Adrenal gland (tissue), 19 donors: Measurements from ENCODE around the gene ASTL. TPM values are rescaled to one million over a fixed set of nuclear protein-coding genes. Genes with fewer than 3 reads are reported as not detected.
A peak's percentile ranks its signal among the peaks of the same experiment; 100 is the strongest.

Experiments used
- DNase-seq, 7 donors: peaks; one replicate each; pipeline ENCODE4 v3.0.0-alpha.2; 2019 to 2020
- H3K27ac ChIP-seq, 5 donors: fragments of 200-600 bp; sonication (generic) in 4 of 5; 1 replicate in 3 of 5; 2 replicates in 2 of 5; pipeline versions ENCODE4 v1.5.1 to v1.8.0; 2016 to 2020; ENCODE audit warnings: mild to moderate bottlenecking in 1 of 5
- H3K27me3 ChIP-seq: fragments of 200-600 bp; 2 replicates; pipeline ENCODE4 v1.8.0; 2021
- H3K36me3 ChIP-seq, 2 donors: fragments of 200-600 bp; replicated peaks in 1 of 2; 1 replicate in 1 of 2; 2 replicates in 1 of 2; pipeline versions ENCODE4 v1.5.1 to v1.8.0; 2018 to 2022
- H3K4me1 ChIP-seq, 2 donors: fragments of 200-600 bp; replicated peaks in 1 of 2; 1 replicate in 1 of 2; 2 replicates in 1 of 2; pipeline versions ENCODE4 v1.5.1 to v1.8.0; 2018 to 2021
- H3K4me3 ChIP-seq, 4 donors: fragments of 200-600 bp; sonication (generic) in 3 of 4; one replicate each; pipeline ENCODE4 v1.5.1; 2016 to 2018
- H3K9me3 ChIP-seq, 3 donors: fragments of 200-600 bp; sonication (generic) in 1 of 3; replicated peaks in 1 of 3; 1 replicate in 2 of 3; 2 replicates in 1 of 3; pipeline versions ENCODE4 v1.5.1 to v1.8.0; 2016 to 2021
- POLR2A ChIP-seq, 2 donors: fragments of 450-650 bp; IDR thresholded peaks; one replicate each; pipeline ENCODE4 v1.6.1; 2017; ENCODE audit warnings: antibody characterized with exemption in 2 of 2, mild to moderate bottlenecking in 2 of 2, moderate library complexity in 1 of 2
- WGBS, 4 donors: extraction: QIAGEN DNeasy Blood & Tissue Kit in 2 of 4; methylation state at CpG; one replicate each; pipeline versions ENCODE4 v1.1.5 to v1.1.7; 2013 to 2017; 5-methylcytosine and 5-hydroxymethylcytosine counted together
- intact Hi-C, 2 donors: fragments of 100-400 bp; cut with DNase I; formaldehyde crosslinking; loops; one replicate each; pipeline versions ENCODE4 v1.14.1 to v1.15.0; 2022 to 2023
- long read RNA-seq, 10 donors: library from polyadenylated mRNA in 3 of 10; unstranded in 2 of 10; stranded (forward) in 1 of 10; transcript quantifications; one replicate each; pipeline ENCODE4 v2.0.0 and lab custom pipeline, GENCODE V29; 2021 to 2026
- polyA plus RNA-seq, 3 donors: library from polyadenylated mRNA; stranded (reverse); fragments of 200-250 nt in 2 of 3; fragments of 350-450 nt in 1 of 3; fragmentation: Illumina TruSeq in 1 of 3; extraction: RNeasy Lipid Tissue Mini Kit (QIAGEN cat#74804) in 1 of 3; gene quantifications; one replicate each; pipeline ENCODE4 v1.2.3, GENCODE V29; 2013 to 2014
- total RNA-seq, 9 donors: library from RNA; depleted of rRNA in 4 of 9; stranded (reverse); fragments of >200 nt in 4 of 9; fragments of 120-200 nt in 1 of 9; fragmentation: NEBNext Ultra II Directional in 1 of 9; extraction: Animal tissue kit (Norgen Biotek cat#: 25700) in 1 of 9; gene quantifications; one replicate each; pipeline versions ENCODE4 v1.1.0 to v1.2.4, GENCODE V29; 2013 to 2023
- TF ChIP-seq, protein P1 (sequence below), 6 experiments: fragments of 450-650 bp in 4 of 6; fragments of 200-600 bp in 2 of 6; sonication (generic) in 1 of 6; IDR thresholded peaks; 1 replicate in 5 of 6; 2 replicates in 1 of 6; pipeline versions ENCODE4 v1.5.1 to v1.8.0; 2016 to 2021; ENCODE audit warnings: antibody characterized with exemption in 6 of 6, mild to moderate bottlenecking in 2 of 6, moderate library complexity in 1 of 6
- donor health status: healthy with polysubstance abuse.
- donor health status: Bipolar disorder and iron deficiency.
- donor health status: DM: yes; HTN: yes; CAD: no.
- donor health status: DM: no; HTN: no; CAD: no.
- donor health status: DM: no; HTN: no; CAD: no.
- donor health status: DM: yes; HTN: yes; CAD: no.

Gene ASTL
- not detected for total RNA-seq
- polyA plus RNA-seq, result not detected
- long read RNA-seq, donor 1, result 0 reads
- long read RNA-seq, donor 2, result 0 reads
- long read RNA-seq, donor 3, result 0 reads
- long read RNA-seq, donor 4, result 0 reads
- long read RNA-seq, donor 5, result 0 reads
- long read RNA-seq, donor 6, result 0 reads
- long read RNA-seq, donor 7, result 0 reads
- long read RNA-seq, donor 8, result 0 reads
- long read RNA-seq, donor 9, result 0 reads
- long read RNA-seq, donor 10, result 0 reads

GRCh38 chr2:96138179-96139145, at the start of gene ASTL:
TSS of gene ASTL (minus strand) at chr2:96138502. CDS start at chr2:96138436, 66 bp downstream.
- TF ChIP-seq, protein P1, sequence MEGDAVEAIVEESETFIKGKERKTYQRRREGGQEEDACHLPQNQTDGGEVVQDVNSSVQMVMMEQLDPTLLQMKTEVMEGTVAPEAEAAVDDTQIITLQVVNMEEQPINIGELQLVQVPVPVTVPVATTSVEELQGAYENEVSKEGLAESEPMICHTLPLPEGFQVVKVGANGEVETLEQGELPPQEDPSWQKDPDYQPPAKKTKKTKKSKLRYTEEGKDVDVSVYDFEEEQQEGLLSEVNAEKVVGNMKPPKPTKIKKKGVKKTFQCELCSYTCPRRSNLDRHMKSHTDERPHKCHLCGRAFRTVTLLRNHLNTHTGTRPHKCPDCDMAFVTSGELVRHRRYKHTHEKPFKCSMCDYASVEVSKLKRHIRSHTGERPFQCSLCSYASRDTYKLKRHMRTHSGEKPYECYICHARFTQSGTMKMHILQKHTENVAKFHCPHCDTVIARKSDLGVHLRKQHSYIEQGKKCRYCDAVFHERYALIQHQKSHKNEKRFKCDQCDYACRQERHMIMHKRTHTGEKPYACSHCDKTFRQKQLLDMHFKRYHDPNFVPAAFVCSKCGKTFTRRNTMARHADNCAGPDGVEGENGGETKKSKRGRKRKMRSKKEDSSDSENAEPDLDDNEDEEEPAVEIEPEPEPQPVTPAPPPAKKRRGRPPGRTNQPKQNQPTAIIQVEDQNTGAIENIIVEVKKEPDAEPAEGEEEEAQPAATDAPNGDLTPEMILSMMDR (IDR thresholded peaks at IDR 0.05), result peak; percentile 28 to 69 (median 54)
- no peak for TF ChIP-seq POLR2A (IDR thresholded peaks at IDR 0.05)
- no peaks in the 10 kb centered on the region for H3K9me3 ChIP-seq
- no peaks in the 10 kb centered on the region for H3K4me1 ChIP-seq
- peak in 6 of 7 donors; percentile 44 to 66 (median 53) for DNase-seq
- WGBS, 4 donors, result 19 to 25% (median 21%) methylated on average over 11 to 17 of the region's 17 CpGs
- no peaks in the 10 kb centered on the region for H3K27me3 ChIP-seq
- intact Hi-C loops, result loop anchor here (5.0 to 10.0 kb wide), 2 partner anchors 39 to 376 kb away; no protein-coding TSS in a partner anchor
- no peak within 1 kb of the TSS for H3K27ac ChIP-seq
- H3K36me3 ChIP-seq, result no peaks in the 10 kb centered on the region
- no peak within 1 kb of the TSS for H3K4me3 ChIP-seq

GRCh38 chr2:96186562-96186961, 48.3 kb upstream of the ASTL start:
- intact Hi-C loops, result no loop called here
- no peaks in the 10 kb centered on the region for H3K9me3 ChIP-seq
- WGBS, 4 donors, result 69 to 79% (median 70%) methylated on average over 5 of the region's 5 CpGs
- TF ChIP-seq, protein P1 (IDR thresholded peaks at IDR 0.05), result no peak
- TF ChIP-seq POLR2A (IDR thresholded peaks at IDR 0.05), result no peak
- H3K27ac ChIP-seq, result peak overlapping the region in 1 of 5 donors; percentile 13
- H3K4me1 ChIP-seq, result peaks cover 0 to under 1% of the 10 kb centered on the region in 2 donors
- DNase-seq, result no peak
- no peaks in the 10 kb centered on the region for H3K27me3 ChIP-seq
- H3K36me3 ChIP-seq, result peaks cover 0 to 73% of the 10 kb centered on the region in 2 donors
- no peak overlapping the region for H3K4me3 ChIP-seq

DNA sequence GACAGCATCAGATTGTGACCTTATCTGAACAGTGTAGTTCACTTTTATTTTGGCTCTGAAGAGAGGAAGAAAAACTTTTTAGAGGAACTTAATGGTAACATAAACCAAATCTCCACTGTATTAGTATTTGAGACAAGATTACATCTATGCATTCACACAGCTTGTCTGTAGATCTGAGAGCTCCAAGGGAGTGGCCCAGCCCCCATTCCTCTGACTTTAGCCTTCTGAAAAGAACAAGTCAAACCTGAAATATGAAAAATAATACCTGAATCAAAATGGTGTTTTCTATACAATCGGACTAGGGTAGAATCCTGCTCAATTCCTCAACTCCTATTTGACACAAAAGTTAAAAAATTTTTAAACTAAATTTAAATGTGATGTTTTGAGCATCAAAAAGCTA, 47.2 kb upstream of the ASTL start:
- 93 to 100% (median 98%) methylated on average over 1 of the region's 1 CpG for WGBS, 4 donors
- Histone ChIP-seq H3K4me3 (no peak overlapping the region), H3K27ac (no peak overlapping the region), H3K4me1 (no peaks in the 10 kb centered on the region), H3K27me3 (no peaks in the 10 kb centered on the region), H3K9me3 (no peaks in the 10 kb centered on the region), H3K36me3 (peaks cover 0 to 62% of the 10 kb centered on the region in 2 donors)
- no peak for TF ChIP-seq POLR2A (IDR thresholded peaks at IDR 0.05)
- TF ChIP-seq, protein P1 (IDR thresholded peaks at IDR 0.05), result no peak
- intact Hi-C loops, result no loop called here
- DNase-seq, result no peak

DNA sequence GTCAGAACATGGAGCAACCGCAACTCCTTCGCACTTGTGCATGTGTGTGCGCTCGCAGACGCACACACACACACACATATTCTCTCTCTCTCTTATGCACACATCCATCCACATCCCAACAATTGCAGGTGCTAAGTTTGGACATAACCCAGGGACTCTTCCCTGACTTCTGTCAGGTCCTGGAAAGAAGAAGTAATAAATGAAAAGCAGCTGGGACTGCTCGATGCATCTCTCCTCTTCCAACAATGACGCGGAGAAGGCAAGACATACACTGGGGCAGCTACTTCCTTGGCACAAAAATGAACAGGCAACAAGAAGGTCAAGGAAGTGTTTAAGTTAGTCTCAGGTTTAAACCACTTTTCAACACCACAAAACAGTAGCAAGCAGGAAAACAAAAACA, 46.7 kb upstream of the ASTL start:
- no peaks in the 10 kb centered on the region for H3K4me1 ChIP-seq
- TF ChIP-seq POLR2A (IDR thresholded peaks at IDR 0.05), result no peak
- TF ChIP-seq, protein P1 (IDR thresholded peaks at IDR 0.05), result no peak
- H3K27me3 ChIP-seq, result no peaks in the 10 kb centered on the region
- 84 to 90% (median 85%) methylated on average over 8 of the region's 8 CpGs for WGBS, 4 donors
- H3K9me3 ChIP-seq, result no peaks in the 10 kb centered on the region
- no peak overlapping the region for H3K4me3 ChIP-seq
- H3K36me3 ChIP-seq, result peaks cover 0 to 57% of the 10 kb centered on the region in 2 donors
- no peak overlapping the region for H3K27ac ChIP-seq
- DNase-seq, result no peak
- intact Hi-C loops, result no loop called here
